Ureter (tissue), 1 donor: Measurements from ENCODE around the gene TNFAIP8L2. TPM values are rescaled to one million over a fixed set of nuclear protein-coding genes. Genes with fewer than 3 reads are reported as not detected.
"Not testable (repeated sequence)": the region's sequence is repeated elsewhere in the genome, so short reads cannot be mapped to it uniquely, and the experiment has no call there.

ENCODE experiments used
- DNase-seq: peaks from one replicate; pipeline ENCODE4 v3.0.0-alpha.2; 2020; ENCODE audit warnings: low spot score
- total RNA-seq: library from RNA; stranded (reverse); gene quantifications from one replicate; pipeline ENCODE4 v1.2.4, GENCODE V29; 2023
- donor health status: DM: yes; HTN: yes; CAD: no.

TNFAIP8L2 gene
- total RNA-seq, 1 donor from 2014 or later: 0.34 TPM

DNA sequence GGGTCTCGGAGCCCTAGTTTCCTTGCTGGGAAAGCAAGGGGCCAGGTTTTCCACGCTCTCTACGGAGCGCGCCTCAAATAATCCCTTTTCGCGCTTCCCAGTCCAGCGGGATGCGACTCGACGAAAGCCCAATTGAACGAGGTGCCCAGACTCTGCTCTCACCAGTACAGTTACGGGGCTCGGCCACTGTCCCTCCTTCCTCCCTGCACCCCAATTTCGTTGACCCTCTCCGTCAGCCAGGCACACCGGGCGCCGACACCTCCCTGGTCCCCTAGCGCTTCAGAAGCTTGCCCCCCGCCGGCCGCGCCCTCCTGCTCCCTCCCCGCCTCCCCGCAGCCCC, 10.4 kb upstream of the TNFAIP8L2 start:
- no peak for DNase-seq

GRCh38 chr1:151146412-151147131, 9.9 kb upstream of the TNFAIP8L2 start, which contains the start of gene SEMA6C:
SEMA6C (minus strand) TSS chr1:151146631; CDS start chr1:151142621, 4,010 bp downstream.
- peak; percentile 95 for DNase-seq

DNA sequence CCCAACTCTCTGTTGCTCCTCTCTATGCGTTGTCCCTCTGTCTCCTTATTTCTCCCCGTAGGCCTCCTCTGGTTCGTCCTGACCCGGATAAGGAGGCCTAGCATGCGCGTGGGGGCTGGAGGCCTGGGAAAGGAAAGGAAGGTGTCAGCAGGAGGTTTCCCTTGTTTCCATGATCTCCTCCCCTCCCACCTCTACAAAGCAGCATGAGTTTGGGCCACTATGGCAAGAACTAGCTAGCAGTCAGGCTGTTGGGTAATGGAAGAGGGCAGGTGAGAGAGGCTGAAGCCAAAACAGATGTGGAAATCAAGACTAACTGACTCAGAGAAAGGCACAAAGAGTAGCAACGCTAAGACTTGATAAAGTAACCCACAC, 9.3 kb upstream of the TNFAIP8L2 start:
- DNase-seq: no peak

- no peak for DNase-seq
These were observed 8.8 kb upstream of the TNFAIP8L2 start for GRCh38 chr1:151147665-151148064.

DNA sequence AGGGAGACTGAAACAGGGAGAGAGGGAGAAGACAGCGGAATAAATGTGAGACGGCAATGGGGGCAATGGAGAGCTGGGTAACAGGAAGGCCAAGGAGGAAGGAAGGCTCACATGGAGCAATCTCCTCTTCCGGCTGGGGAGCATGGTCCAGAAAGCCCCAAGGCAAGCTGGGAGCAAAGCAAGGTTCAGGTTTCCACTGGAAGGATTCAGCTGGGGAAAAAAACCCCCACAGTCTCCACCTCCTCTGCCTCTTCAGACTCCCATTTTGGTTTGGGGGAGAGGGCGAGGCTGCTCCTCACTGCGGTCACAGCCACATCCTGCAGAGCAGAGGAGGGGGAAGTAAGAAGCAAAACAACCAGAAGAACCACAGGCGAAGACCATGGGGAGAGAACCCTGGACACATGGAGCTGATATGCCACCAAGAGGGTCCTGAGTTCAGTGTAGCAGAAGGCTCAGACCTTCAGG, 650 bp downstream of the TNFAIP8L2 start:
- DNase-seq: no peak

DNA sequence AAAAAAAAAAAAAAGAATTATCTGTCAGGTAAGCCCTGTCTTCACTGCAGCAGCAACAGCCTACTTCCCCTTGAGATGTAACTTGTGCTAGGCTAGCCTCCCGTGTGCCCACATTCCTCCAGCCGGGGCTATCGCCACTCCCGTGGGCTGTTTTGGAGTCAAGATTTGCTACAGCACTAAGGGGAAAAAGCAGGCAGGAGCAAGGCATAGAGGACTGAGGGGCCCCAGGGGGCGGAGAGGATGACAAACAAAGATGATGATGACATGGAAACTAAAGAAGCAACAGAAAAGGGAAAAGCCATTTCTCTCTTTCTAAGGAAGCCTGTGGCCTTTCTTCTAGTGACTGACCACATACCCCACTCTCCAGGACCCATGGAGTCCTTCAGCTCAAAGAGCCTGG, 1.9 kb downstream of the TNFAIP8L2 start:
- DNase-seq: no peak

DNA sequence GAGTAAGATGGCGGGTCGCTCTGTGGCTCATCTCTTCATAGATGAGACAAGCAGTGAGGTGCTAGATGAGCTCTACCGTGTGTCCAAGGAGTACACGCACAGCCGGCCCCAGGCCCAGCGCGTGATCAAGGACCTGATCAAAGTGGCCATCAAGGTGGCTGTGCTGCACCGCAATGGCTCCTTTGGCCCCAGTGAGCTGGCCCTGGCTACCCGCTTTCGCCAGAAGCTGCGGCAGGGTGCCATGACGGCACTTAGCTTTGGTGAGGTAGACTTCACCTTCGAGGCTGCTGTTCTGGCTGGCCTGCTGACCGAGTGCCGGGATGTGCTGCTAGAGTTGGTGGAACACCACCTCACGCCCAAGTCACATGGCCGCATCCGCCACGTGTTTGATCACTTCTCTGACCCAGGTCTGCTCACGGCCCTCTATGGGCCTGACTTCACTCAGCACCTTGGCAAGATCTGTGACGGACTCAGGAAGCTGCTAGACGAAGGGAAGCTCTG, 2.4 kb downstream of the TNFAIP8L2 start:
- no peak for DNase-seq

DNA sequence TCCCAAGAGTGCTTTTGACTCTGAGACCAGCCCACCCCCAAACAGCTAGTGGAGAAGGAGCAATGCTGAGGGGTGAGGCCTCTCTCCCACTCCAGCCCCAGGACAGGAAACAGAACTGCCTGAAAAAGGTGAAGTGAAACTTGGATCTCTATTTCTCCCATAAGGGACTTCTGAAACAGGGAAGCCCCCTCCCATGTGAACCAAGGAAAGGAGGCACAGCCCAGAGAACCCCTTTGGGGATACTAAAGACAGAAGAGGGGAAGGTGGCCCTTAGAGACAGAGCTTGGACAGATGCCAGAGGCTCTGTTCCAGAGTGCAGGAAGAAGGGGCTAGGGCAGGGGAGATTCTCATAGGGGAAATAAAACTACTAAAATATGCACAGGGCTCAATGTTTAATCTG, 2.9 kb downstream of the TNFAIP8L2 start:
- no peak for DNase-seq

DNA sequence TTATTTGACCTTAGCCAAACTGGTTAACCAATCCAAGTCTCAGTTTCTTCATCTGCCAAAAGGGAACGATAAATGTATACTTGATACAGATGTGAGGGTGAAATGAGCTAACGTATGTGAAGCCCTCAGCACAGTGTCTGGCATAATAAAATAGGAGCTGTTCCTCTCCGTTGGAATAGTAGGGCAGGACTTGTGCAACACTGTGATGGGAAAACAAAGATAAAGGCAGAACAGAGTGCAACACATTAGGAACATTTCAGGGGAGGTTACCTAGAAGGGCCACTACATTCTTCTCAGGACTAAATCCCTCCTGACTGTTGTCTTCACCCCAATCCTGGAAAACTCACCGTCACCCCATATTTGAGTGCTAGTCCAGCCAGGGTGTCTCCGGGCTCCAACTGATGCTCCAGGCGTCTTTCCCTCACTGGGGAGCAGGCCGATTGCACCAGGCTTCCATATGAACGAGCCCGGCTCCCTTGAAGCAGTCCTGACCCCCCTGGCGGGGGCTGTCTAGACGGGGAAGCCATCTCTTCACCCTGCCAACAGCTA, 8.4 kb downstream of the TNFAIP8L2 start:
- DNase-seq: no peak

- peak; percentile 60 for DNase-seq
These were observed 8.9 kb downstream of the TNFAIP8L2 start for GRCh38 chr1:151165281-151165737.

- peak; percentile 98 for DNase-seq
These were observed 9.5 kb downstream of the TNFAIP8L2 start, which contains the start of the genes LYSMD1 and SCNM1 for GRCh38 chr1:151165738-151166504. LYSMD1 (minus strand) TSS chr1:151165902; CDS start chr1:151165258, 644 bp downstream. SCNM1 (plus strand) TSS chr1:151166144; CDS start chr1:151166153, 9 bp downstream.

DNA sequence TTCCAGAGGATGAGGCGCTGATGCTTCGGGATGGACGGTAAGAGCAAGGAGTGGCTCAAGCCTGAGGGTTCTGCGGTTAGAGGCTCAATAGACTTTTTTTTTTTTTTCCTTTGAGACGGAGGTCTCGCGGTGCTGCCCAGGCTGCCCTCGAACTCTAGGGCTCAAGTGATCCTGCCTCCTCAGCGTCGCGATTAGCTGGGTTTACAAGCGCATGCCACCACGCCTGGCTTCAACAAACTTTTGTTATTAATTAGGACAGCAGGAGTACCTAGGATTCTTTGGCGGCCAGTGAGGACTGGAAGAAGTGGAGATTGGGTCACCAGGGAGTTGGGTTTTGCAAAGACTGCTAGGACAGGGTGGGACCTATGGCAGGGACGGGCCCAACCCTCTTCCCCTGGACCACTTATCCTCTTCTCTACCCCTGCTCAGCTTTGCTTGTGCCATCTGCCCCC, 10.1 kb downstream of the TNFAIP8L2 start:
- DNase-seq: no peak

GRCh38 chr1:151167116-151167515, 10.7 kb downstream of the TNFAIP8L2 start:
- no peak for DNase-seq

GRCh38 chr1:151171190-151171589, 14.7 kb downstream of the TNFAIP8L2 start:
- DNase-seq: no peak

DNA sequence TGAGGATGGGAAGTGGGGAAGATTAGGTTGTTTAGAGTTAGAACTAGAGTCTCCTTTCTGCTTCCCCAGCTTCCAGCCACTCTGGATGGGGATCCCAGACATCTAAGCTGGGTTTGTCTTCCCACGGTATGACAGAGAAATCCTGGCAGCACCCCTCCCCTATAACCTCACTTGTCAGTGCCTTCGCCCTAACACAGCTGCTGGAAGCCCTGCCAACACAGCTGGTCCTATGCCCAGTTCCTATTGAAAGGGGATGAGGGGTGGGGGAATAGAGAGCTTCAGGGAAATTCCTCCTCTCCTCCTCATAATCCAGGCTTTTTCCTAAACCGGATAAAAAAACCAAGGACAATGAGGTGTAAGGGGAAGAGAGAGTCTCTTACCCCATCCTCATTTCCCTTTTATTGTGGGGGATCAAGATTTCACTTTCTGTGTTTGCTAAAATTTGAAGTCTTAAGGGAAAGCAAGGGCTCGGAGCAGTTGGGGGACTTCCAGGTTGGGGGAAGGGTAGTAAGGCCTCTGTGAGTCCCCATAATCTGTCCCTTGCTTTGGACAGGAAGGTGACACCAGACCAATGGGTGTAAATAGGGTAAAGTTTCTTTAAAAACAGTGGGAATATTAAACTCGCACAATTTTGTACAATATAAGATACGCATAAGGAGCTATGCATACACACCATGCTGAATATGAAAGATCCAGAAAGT, 18.7 kb downstream of the TNFAIP8L2 start:
- DNase-seq: no peak

GRCh38 chr1:151175863-151176262, 19.4 kb downstream of the TNFAIP8L2 start, which contains the start of gene TMOD4:
TMOD4 (minus strand) TSS chr1:151175981; CDS start chr1:151174875, 1,106 bp downstream.
- no peak for DNase-seq

- no peak for DNase-seq
These were observed 20.1 kb downstream of the TNFAIP8L2 start for GRCh38 chr1:151176514-151177045.

- no peak for DNase-seq
These were observed 27.8 kb downstream of the TNFAIP8L2 start for GRCh38 chr1:151184211-151184610.

DNA sequence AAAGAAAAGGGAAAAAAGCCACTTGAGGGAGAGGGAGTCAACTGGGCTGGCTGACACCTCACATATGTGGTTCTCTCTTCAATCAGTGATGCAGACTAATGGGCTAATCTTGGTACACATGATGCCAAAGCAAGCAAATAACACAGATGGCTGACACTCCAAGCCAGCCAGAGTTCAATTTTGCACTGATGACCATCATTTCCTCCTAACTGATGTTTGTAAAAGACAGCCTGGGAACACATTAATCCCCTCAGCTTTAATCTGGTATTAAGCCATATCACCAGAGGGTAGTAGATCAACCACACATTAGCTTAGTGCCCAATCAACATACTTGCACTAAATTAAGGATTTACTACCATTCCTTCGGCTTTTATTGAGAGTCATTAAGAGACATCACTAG, 30.8 kb downstream of the TNFAIP8L2 start:
- no peak for DNase-seq

- DNase-seq: not testable (repeated sequence)
These were observed 32.2 kb downstream of the TNFAIP8L2 start for GRCh38 chr1:151188667-151189066.
